ENCODE results near the gene PCDHA9. TPM values are rescaled to one million over a fixed set of nuclear protein-coding genes. Genes with fewer than 3 reads are reported as not detected.

Gene PCDHA9
- total and polyA plus RNA-seq, 4 donors, result 0.49 to 0.68 TPM; not detected in 2

GRCh38 chr5:140862441-140863295, 14.5 kb downstream of the PCDHA9 start:
- Histone ChIP-seq H3K36me3 (ENCODE audit: control insufficient read depth in 4 of 4, insufficient read depth in 4 of 4, low read length in 4 of 4) (no peaks in the 10 kb centered on the region), H3K4me3 (no peak overlapping the region), H3K27me3 (ENCODE audit: control insufficient read depth in 3 of 3, insufficient read depth in 3 of 3, low read length in 2 of 3) (peaks cover 0 to 3% (median 0%) of the 10 kb centered on the region in 3 donors), H3K9me3 (ENCODE audit: control insufficient read depth in 4 of 4, insufficient read depth in 3 of 4, low read length in 3 of 4) (peaks cover 0 to 18% (median 2%) of the 10 kb centered on the region in 4 donors), H3K4me1 (ENCODE audit: control insufficient read depth in 5 of 5, insufficient read depth in 5 of 5, low read length in 5 of 5) (no peaks in the 10 kb centered on the region), H3K27ac (ENCODE audit: low read depth in 1 of 2, low read length in 1 of 2) (no peak overlapping the region), H3K9ac (ENCODE audit: insufficient read depth in 1 of 2, low read length in 2 of 2) (no peak overlapping the region)
- 43 to 49% methylated on average over 76 of the region's 76 CpGs for WGBS, 2 donors
- DNase-seq (no peak), ATAC-seq (ENCODE audit: insufficient read depth, low FRiP score) (no peak)
- TF ChIP-seq CTCF (IDR thresholded peaks at IDR 0.05; ENCODE audit: control extremely low read depth, extremely low read depth), result no peak

- Histone ChIP-seq H3K27me3 (ENCODE audit: control insufficient read depth in 3 of 3, insufficient read depth in 3 of 3, low read length in 2 of 3) (peaks cover 0 to 6% (median 0%) of the 10 kb centered on the region in 3 donors), H3K9ac (ENCODE audit: insufficient read depth in 1 of 2, low read length in 2 of 2) (no peak within 1 kb of the TSS), H3K9me3 (ENCODE audit: control insufficient read depth in 4 of 4, insufficient read depth in 3 of 4, low read length in 3 of 4) (peaks cover 0 to 26% (median 3%) of the 10 kb centered on the region in 4 donors), H3K4me1 (ENCODE audit: control insufficient read depth in 5 of 5, insufficient read depth in 5 of 5, low read length in 5 of 5) (peaks cover 0 to 1% (median 0%) of the 10 kb centered on the region in 5 donors), H3K36me3 (ENCODE audit: control insufficient read depth in 4 of 4, insufficient read depth in 4 of 4, low read length in 4 of 4) (no peaks in the 10 kb centered on the region), H3K27ac (ENCODE audit: low read depth in 1 of 2, low read length in 1 of 2) (no peak within 1 kb of the TSS), H3K4me3 (no peak within 1 kb of the TSS)
- ATAC-seq (ENCODE audit: insufficient read depth, low FRiP score) (no peak), DNase-seq (peak in 2 of 3 donors; percentile 23 to 29)
- TF ChIP-seq CTCF (IDR thresholded peaks at IDR 0.05; ENCODE audit: control extremely low read depth, extremely low read depth), result no peak
- WGBS, 2 donors, result 15% methylated on average over 41 of the region's 41 CpGs
These were observed 20.8 kb downstream of the PCDHA9 start, which contains the start of gene PCDHA11 for GRCh38 chr5:140868721-140869554. PCDHA11 (plus strand) TSS chr5:140868957; CDS start chr5:140869104, 147 bp downstream.

- H3K9me3 ChIP-seq (ENCODE audit: control insufficient read depth in 4 of 4, insufficient read depth in 3 of 4, low read length in 3 of 4), result peaks cover 0 to 26% (median 3%) of the 10 kb centered on the region in 4 donors
- DNase-seq, result no peak
- peaks cover 0 to 1% (median 0%) of the 10 kb centered on the region in 5 donors for H3K4me1 ChIP-seq (ENCODE audit: control insufficient read depth in 5 of 5, insufficient read depth in 5 of 5, low read length in 5 of 5)
- H3K4me3 ChIP-seq, result no peak overlapping the region
- 55 to 62% methylated on average over 5 of the region's 5 CpGs for WGBS, 2 donors
- no peak for ATAC-seq (ENCODE audit: insufficient read depth, low FRiP score)
- TF ChIP-seq CTCF (IDR thresholded peaks at IDR 0.05; ENCODE audit: control extremely low read depth, extremely low read depth), result no peak
- H3K9ac ChIP-seq (ENCODE audit: insufficient read depth in 1 of 2, low read length in 2 of 2), result no peak overlapping the region
- H3K36me3 ChIP-seq (ENCODE audit: control insufficient read depth in 4 of 4, insufficient read depth in 4 of 4, low read length in 4 of 4), result no peaks in the 10 kb centered on the region
- peaks cover 0 to 6% (median 0%) of the 10 kb centered on the region in 3 donors for H3K27me3 ChIP-seq (ENCODE audit: control insufficient read depth in 3 of 3, insufficient read depth in 3 of 3, low read length in 2 of 3)
- H3K27ac ChIP-seq (ENCODE audit: low read depth in 1 of 2, low read length in 1 of 2), result no peak overlapping the region
These were observed 21.3 kb downstream of the PCDHA9 start for GRCh38 chr5:140869555-140869886.
